DOHH2 (cell line): Measurements from ENCODE around the gene CNTN5.

Experiments
- H3F3A ChIP-seq: fragments of 200-600 bp; sonication (generic), shearing (Covaris generic); 2 replicates; pipeline ENCODE4 v1.6.0; 2016; ENCODE audit warnings: antibody characterized with exemption, mild to moderate bottlenecking; ENCODE audit not compliant: control insufficient read depth, insufficient read depth
- H3K27ac ChIP-seq: fragments of 200-600 bp; sonication (generic); 2 replicates; pipeline ENCODE4 v1.5.1; 2014; ENCODE audit warnings: low read depth, mild to moderate bottlenecking, low read length, moderate library complexity
- H3K27me3 ChIP-seq: fragments of 200-600 bp; sonication (generic); 2 replicates; pipeline ENCODE4 v1.6.1; 2014; ENCODE audit warnings: mild to moderate bottlenecking, low read length, mixed read lengths; ENCODE audit not compliant: control insufficient read depth
- H3K36me3 ChIP-seq: fragments of 200-600 bp; sonication (generic); 2 replicates; pipeline ENCODE4 v1.6.1; 2014; ENCODE audit warnings: mild to moderate bottlenecking, low read length, moderate library complexity, mixed read lengths; ENCODE audit not compliant: control insufficient read depth
- H3K4me1 ChIP-seq: fragments of 200-600 bp; sonication (generic); 2 replicates; pipeline ENCODE4 v1.6.1; 2014; ENCODE audit warnings: mild to moderate bottlenecking, low read length, mixed read lengths; ENCODE audit not compliant: control insufficient read depth
- H3K4me2 ChIP-seq: fragments of 200-600 bp; sonication (generic); 2 replicates; pipeline ENCODE4 v1.6.0; 2014; ENCODE audit warnings: mild to moderate bottlenecking, low read length, moderate library complexity
- H3K4me3 ChIP-seq: fragments of 200-600 bp; sonication (generic); 2 replicates; pipeline ENCODE4 v1.5.1; 2014; ENCODE audit warnings: mild to moderate bottlenecking, low read length, mixed read lengths
- H3K79me2 ChIP-seq: fragments of 200-600 bp; sonication (generic); 2 replicates; pipeline ENCODE4 v1.6.1; 2014; ENCODE audit warnings: mild to moderate bottlenecking, low read length, mixed read lengths; ENCODE audit not compliant: control insufficient read depth
- H3K9me2 ChIP-seq: fragments of 200-600 bp; sonication (generic); replicated peaks from 2 replicates; pipeline ENCODE4 v1.6.1; 2014; ENCODE audit warnings: mild to moderate bottlenecking, low read length, mixed read lengths; ENCODE audit not compliant: control insufficient read depth
- H3K9me3 ChIP-seq: fragments of 200-600 bp; sonication (generic); 2 replicates; pipeline ENCODE4 v1.6.1; 2014; ENCODE audit warnings: antibody characterized with exemption, low read length, mixed read lengths; ENCODE audit not compliant: control insufficient read depth, insufficient read depth
- H4K20me1 ChIP-seq: fragments of 200-600 bp; sonication (generic); 2 replicates; pipeline ENCODE4 v1.6.0; 2014; ENCODE audit warnings: low read depth, mild to moderate bottlenecking, antibody characterized with exemption, low read length, moderate library complexity; ENCODE audit not compliant: control insufficient read depth, insufficient read depth
- CTCF ChIP-seq: fragments of 200-600 bp; sonication (generic); IDR thresholded peaks from one replicate; pipeline ENCODE4 v1.5.1; 2014; ENCODE audit warnings: antibody characterized with exemption, mild to moderate bottlenecking, low read depth, low read length; ENCODE audit not compliant: poor library complexity, severe bottlenecking
- EZH2phosphoT487 ChIP-seq: fragments of 200-600 bp; sonication (generic); IDR thresholded peaks from 2 replicates; pipeline ENCODE4 v1.6.1; 2017; ENCODE audit warnings: borderline replicate concordance, mild to moderate bottlenecking, antibody characterized with exemption, low read length, moderate library complexity, mixed read lengths

Gene CNTN5

GRCh38 chr11:99019696-99020095 is 1.1 kb upstream of the CNTN5 start:
- H3K27me3 ChIP-seq, result no peaks in the 10 kb centered on the region
- no peaks in the 10 kb centered on the region for H3K4me1 ChIP-seq
- H3K4me2 ChIP-seq, result no peak overlapping the region
- H3K27ac ChIP-seq, result no peak overlapping the region
- no peaks in the 10 kb centered on the region for H3K9me2 ChIP-seq
- H3K36me3 ChIP-seq, result no peaks in the 10 kb centered on the region
- H3K9me3 ChIP-seq, result no peaks in the 10 kb centered on the region
- no peaks in the 10 kb centered on the region for H3K79me2 ChIP-seq
- no peaks in the 10 kb centered on the region for H3F3A ChIP-seq
- H4K20me1 ChIP-seq, result no peaks in the 10 kb centered on the region
- H3K4me3 ChIP-seq, result no peak overlapping the region
- TF ChIP-seq CTCF (no peak), EZH2phosphoT487 (no peak)

- Histone ChIP-seq H3K27me3 (no peaks in the 10 kb centered on the region), H3K4me3 (no peak overlapping the region), H3K79me2 (no peaks in the 10 kb centered on the region), H3K4me2 (no peak overlapping the region), H3K36me3 (no peaks in the 10 kb centered on the region), H4K20me1 (no peaks in the 10 kb centered on the region), H3K9me2 (no peaks in the 10 kb centered on the region), H3K27ac (no peak overlapping the region), H3K4me1 (no peaks in the 10 kb centered on the region), H3K9me3 (no peaks in the 10 kb centered on the region), H3F3A (no peaks in the 10 kb centered on the region)
- TF ChIP-seq EZH2phosphoT487 (no peak), CTCF (no peak)
Observed at GRCh38 chr11:99037057-99037456, 16.3 kb downstream of the CNTN5 start.

- H3K27me3 ChIP-seq, result no peaks in the 10 kb centered on the region
- H3K27ac ChIP-seq, result no peak overlapping the region
- H3K79me2 ChIP-seq, result no peaks in the 10 kb centered on the region
- H3K9me2 ChIP-seq, result no peaks in the 10 kb centered on the region
- no peak overlapping the region for H3K4me2 ChIP-seq
- H3K4me1 ChIP-seq, result no peaks in the 10 kb centered on the region
- H4K20me1 ChIP-seq, result no peaks in the 10 kb centered on the region
- no peaks in the 10 kb centered on the region for H3K9me3 ChIP-seq
- no peaks in the 10 kb centered on the region for H3K36me3 ChIP-seq
- no peak overlapping the region for H3K4me3 ChIP-seq
- TF ChIP-seq CTCF (no peak), EZH2phosphoT487 (no peak)
- H3F3A ChIP-seq, result no peaks in the 10 kb centered on the region
Observed at GRCh38 chr11:99063331-99063730, 42.6 kb downstream of the CNTN5 start.

GRCh38 chr11:99065121-99065520 is 44.4 kb downstream of the CNTN5 start:
- no peaks in the 10 kb centered on the region for H3K4me1 ChIP-seq
- no peaks in the 10 kb centered on the region for H3K79me2 ChIP-seq
- no peaks in the 10 kb centered on the region for H3K36me3 ChIP-seq
- no peaks in the 10 kb centered on the region for H4K20me1 ChIP-seq
- H3K4me3 ChIP-seq, result no peak overlapping the region
- TF ChIP-seq EZH2phosphoT487 (no peak), CTCF (no peak)
- H3K27me3 ChIP-seq, result no peaks in the 10 kb centered on the region
- no peaks in the 10 kb centered on the region for H3K9me3 ChIP-seq
- H3F3A ChIP-seq, result no peaks in the 10 kb centered on the region
- H3K27ac ChIP-seq, result no peak overlapping the region
- H3K9me2 ChIP-seq, result no peaks in the 10 kb centered on the region
- no peak overlapping the region for H3K4me2 ChIP-seq
